ENCODE data around the gene PCSK6.

Gene PCSK6

DNA sequence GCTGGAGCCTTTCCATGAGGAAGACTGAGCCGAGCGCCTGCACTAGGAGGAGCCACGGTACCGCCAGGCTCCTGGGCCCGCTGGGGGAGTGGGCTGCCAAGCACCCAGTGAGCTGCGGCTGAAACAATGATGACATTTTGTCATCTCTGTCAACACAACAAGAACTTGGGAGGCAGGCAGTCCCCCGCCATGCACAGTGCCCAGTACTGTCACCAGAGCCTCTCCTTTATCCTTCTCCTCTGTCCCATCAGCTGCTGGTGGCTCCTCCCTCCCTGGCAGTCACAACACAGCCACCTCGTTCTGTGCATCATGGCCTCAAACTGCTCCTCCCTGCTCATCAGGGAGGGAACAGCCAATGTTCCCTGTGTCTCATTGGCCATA lies 34.0 kb upstream of the PCSK6 start:
- in situ Hi-C loops (cut with MboI; ENCODE audit: low sequenced_read_pairs), result no loop called here

DNA sequence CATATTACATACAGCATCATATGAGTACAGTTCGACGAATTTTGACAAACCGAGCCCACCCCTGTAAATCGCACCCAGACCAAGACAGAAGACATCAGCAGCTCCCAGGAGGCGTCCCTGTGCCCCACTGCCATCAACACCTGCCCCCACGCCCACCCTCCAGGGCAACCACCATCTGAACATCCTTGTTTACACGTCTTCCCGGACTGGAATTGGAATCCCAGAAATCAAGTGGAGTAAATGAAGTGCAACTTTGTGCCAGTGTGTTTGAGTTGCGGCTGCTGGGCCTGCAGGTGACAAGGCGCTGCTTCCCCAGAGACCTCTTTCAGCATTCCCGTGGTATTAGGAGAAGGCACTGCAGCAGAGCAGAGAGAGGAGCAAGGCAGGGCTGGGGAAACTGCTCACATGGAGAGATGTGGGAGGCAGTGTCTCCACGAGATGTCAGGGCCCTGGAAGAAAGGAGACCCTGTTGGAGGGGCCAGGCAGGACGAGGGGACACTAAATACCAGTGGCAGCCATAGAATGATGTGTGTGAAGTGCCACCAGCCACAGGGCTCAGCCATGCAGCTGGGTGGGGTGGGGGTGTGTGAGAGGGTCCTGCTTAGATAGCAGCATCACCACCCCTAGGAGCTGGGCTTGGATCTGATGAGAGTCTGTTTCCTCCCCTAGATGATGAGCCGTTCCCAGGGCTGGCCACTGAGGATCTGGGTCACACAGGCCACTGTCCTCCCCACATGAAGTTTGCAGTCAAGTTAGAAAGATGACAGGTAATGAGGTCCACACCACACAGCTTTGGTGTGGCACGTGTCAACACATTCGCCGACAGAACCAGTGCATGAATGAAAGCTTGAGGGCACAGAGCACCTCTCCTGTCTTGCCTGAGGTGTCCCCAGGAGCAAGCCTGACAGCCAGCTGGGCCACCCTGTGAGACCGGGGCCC lies 33.4 kb upstream of the PCSK6 start:
- in situ Hi-C loops (cut with MboI; ENCODE audit: low sequenced_read_pairs), result no loop called here

DNA sequence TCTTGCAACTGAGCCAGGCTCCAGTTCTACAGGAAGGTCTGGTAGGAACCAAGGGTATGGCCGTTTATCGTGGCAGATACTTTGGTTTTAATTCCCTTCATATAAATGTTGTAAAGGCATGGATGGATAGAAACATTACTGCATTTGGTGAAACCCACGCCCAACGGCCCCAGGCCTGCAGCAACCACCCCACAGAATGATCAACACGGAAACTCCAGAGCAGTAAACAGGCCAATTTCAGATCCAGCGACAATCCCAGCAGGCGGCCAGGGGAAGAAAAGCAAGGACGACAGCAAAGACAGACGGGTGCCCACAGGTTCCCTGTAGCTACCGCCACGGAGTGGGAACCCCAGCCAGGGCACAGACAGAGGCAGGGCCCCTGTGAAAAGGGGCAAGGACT lies 32.6 kb upstream of the PCSK6 start:
- in situ Hi-C loops (cut with MboI; ENCODE audit: low sequenced_read_pairs), result no loop called here

DNA sequence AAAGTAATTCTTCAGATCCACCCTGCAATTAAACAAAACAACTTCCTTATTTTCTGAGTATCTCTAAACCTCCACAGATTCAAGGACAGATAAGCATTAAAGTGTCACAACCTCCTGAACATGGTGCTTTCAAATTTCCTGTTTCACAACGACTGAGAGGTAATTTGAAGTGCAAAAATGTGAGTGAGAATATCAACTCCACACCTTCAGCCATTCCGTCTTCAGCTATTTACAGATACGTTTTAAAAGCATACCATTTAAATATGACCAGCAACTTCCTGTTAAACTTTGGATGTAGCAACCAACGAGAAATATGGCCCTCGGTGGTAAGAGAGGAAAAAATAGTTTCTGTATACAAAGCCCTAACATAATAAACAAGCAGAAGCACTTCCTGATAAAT lies 32.1 kb upstream of the PCSK6 start:
- in situ Hi-C loops (cut with MboI; ENCODE audit: low sequenced_read_pairs), result no loop called here

DNA sequence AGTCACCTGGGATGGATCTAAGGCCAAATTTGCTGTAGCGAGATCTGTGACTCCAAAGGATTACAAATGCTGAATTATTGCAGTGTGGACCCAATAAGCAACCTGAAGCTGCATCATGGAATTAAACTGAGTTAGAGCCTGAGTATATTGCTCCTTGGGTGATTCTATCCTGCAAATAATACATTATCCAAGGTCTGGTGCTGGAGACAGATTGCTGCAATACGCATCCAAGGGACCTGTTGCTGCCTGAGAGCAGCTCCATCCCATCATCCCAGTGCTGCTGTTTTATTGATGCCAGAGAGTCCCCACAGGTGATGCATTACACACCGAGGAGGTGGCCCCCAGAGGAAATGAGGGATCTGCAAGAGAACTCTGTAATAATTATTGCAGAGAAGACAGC lies 31.6 kb upstream of the PCSK6 start:
- in situ Hi-C loops (cut with MboI; ENCODE audit: low sequenced_read_pairs), result no loop called here

DNA sequence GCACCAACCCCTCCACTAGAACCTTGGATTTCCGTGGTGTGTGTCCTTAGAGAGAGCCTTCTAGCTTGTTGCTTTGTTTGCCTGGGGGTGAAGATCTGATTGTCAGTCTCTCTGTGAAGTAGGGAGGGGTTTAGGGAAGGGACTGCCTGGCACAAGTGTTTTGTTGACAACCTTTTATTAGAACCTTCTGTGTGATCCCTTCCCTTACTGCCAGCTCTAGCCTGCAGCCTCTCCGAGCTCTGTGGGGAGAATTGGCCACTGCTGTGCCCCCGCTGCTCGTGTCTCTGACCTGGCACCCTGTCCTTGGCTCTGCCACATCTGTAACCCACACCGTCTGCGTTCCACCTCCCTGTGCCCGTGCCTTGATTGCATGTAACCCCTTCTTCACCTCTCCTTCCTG lies 30.9 kb upstream of the PCSK6 start:
- in situ Hi-C loops (cut with MboI; ENCODE audit: low sequenced_read_pairs), result no loop called here

DNA sequence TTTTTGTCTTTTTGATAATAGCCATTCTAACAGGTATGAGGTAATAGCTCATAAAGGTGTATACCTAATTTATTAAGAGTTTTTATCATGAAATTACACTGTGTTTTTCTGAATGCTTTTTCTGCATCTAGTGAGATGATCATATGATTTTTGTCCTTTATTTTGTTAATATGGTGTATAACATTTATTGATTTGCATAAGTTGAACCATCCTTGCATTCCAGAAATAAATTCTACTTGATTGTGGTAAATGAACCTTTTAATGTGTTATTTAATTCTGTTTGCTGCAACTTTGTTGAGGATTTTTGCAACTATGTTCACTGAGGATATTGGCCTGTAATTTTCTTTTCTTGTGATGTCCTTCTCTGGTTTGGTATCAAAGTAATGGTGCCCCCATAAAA lies 28.0 kb upstream of the PCSK6 start:
- in situ Hi-C loops (cut with MboI; ENCODE audit: low sequenced_read_pairs), result no loop called here

DNA sequence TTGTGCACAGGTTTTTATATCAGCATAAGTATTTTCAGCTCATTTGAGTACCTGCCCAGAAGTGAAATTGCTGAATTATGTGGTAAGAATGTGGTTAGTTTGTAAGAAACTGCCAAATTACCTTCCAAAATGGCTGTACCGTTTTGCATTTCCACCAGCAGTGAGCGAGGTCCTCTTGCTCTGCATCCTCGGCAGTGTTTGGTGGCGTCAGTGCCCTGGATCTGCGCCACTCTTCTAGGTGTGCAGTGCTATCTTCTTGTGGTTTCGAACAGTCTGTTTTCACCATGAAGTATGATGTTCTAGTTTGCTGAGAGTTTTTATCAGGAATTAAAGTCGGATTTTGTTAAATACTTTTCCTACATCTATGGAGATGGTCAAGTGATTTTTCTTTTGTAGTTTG lies 24.8 kb upstream of the PCSK6 start:
- in situ Hi-C loops (cut with MboI; ENCODE audit: low sequenced_read_pairs), result no loop called here

DNA sequence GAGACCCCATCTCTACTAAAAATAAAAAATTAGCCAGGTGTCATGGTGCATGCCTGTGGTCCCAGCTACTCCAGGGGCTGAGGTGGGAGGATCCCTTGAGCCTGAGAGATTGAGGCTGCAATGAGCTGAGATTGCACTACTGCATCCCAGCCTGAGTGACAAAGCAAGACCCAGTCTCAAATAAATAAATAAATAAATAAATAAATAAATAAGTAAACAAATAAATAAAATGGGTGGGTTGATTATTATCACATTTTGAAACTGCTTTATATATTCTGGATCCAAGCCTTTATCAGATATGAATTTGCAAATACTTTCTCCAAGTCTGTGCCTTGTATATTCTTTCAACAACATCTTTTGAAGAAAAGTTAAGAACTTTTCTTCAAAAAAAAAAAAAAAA lies 22.2 kb upstream of the PCSK6 start:
- in situ Hi-C loops (cut with MboI; ENCODE audit: low sequenced_read_pairs), result no loop called here

DNA sequence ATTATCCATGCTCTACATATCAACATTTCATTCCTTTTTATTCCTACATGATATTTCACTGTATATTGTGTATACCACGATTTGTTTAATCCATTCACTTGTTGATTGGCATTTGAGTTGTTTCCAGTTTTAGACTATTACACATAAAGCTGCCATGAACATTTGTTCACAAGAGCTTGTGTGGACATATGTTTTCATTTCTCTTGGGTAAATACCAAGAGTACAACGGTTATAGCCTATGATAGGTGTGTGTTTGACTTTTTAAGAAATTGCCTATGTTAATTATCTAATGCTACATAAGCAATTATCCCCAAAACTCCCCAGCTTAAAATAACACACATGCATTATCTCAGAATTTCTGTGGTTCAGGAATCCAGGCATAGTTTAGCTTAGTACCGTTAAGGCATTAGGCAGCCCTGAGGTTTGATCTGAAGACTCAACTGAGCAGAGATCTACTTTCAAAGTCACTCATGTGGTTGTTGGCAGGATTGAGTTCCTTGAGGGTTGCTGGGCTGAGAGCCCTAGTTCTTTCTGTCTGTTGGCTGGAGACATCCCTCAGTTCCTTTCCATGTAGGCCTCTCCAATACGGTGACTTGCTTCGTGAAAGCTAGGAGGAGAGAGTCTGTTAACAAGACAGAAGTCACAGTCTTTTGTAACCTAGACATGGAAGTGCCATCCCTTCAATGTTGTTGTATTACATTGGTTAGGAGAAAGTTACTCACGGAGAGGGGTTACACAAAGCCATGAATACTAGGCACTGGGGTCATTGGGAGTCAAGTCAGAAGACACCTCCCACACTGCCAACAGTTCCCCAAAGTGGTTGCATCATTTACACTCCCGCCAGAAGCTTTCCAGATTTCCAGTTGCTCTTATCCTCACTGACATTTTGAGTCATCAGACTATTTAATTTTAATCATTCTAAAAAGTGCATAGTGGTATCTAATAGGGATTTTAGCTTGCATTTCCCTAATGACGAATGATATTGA lies 21.0 kb upstream of the PCSK6 start:
- in situ Hi-C loops (cut with MboI; ENCODE audit: low sequenced_read_pairs), result no loop called here

DNA sequence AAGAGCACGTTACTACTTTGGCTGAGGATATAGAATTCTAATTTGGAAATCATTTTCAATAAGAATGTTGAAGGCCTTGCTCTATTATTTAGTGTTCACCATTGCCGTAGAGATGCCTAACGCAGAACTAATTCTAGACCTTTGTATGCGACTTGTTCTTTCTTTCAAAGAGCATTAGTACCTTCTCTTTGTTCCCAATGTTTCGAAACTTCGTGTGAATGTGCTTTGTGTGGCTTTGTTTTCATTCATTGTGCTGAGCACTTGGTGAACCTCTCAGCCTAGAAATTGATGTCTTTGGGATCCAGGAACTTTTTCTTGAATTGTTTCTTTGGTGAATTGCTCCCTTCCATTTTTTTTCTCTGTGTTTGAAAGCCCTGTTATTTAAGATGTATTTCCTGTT lies 19.8 kb upstream of the PCSK6 start:
- in situ Hi-C loops (cut with MboI; ENCODE audit: low sequenced_read_pairs), result no loop called here

DNA sequence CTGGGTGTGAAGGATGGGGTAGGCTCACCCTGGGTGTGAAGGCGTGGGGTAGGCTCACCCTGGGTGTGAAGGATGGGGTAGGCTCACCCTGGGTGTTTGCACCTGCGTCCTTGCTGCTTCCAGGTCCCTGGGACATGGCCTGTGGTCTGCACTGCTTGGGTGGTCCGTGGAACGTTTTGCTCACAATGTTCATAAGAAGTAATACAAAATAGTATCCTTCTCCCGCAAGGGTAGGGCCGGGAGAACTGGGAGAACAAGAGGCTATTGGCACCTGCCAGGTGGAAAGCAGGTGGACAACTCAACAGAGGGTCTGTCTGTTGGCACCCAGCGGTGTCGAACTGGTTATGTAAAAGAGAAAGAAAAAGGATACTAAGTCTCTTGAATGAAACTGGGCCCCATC lies 17.0 kb upstream of the PCSK6 start:
- in situ Hi-C loops (cut with MboI; ENCODE audit: low sequenced_read_pairs), result no loop called here

DNA sequence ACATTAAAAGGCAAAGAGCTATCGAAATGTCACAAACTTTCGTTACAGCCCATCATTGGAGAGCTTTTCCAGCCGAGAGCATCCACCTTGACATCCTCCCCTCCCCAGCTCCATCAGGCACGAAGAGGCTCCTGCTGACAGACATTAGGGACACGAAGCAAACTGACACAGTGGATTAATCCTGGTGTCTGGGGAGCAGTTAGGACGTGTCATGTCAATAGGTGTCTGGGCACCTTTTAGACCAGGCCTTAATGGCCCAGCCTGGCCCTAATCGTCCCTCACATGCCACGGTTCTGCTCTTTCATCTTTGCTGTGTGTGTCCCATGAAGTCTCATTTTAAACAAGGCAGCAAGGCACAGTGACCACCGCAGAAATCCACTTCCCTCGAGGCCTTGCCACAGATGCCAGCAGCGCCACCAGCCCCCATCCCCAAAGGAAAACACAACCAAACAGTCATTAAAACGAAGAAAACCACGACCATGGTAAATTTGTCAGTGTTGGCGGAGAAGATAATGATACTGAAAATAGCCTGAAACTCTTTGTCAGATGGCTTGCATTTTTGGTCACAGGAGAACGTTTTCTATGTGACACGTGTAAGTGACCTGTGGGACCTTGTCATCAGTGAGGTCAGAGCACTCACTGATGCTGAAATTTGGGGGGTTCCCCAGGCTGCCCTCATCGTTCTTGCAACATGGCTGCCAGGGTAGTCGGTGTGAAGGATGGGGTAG lies 16.3 kb upstream of the PCSK6 start:
- in situ Hi-C loops (cut with MboI; ENCODE audit: low sequenced_read_pairs), result no loop called here

DNA sequence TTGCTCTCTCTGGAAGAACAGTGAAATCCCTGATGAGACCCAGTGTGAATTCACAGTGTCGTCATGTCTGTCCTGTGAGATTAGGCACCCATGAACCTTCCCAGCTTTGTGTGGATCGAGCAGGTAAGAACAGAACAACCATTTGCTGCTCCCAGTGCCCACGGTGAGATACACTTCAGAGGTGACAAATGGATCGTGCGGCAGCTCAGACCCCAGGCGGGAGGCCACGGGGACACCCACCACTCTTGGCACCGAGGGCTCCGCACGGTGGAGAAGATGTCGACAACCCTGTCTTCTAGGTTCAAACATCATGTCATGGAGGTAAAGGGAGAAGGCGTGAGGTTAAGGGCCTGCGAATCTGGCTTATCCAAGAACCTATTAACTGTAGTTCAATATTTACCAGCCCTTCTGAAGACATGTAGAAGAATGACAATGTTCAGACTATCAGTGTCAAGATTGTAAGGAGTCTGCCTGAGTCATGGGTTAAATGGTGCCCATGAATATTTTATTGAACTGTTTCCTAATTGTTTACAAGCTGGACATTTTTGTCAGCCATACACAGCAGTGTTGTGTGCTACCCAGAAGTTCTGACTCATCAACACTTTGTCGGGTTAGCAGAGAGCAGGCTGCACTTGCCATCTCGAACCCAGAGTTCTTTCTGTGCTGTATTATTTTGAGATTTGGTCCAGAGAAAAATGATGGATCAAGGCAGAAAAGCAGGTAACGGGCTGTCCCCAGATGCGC lies 15.5 kb upstream of the PCSK6 start:
- in situ Hi-C loops (cut with MboI; ENCODE audit: low sequenced_read_pairs), result no loop called here

DNA sequence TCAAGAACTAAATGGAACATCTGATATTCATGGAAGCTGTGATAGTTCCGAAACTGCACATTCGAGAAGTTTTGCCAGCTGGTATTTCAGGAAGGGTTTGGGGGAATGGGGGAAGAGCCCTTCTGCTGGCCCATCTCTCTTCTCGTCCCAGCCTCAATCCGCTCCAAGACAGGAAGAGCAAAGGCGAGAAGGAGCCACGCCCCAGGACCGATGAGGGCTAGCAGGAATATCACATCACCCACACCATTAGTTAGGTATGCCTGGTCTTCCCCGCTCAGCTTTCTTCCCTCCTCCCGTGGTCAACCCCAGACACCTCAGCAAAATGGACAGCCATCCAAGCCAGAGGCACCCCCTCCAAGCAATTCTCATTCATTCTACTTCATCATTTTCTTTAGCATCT lies 14.9 kb upstream of the PCSK6 start:
- in situ Hi-C loops (cut with MboI; ENCODE audit: low sequenced_read_pairs), result no loop called here

DNA sequence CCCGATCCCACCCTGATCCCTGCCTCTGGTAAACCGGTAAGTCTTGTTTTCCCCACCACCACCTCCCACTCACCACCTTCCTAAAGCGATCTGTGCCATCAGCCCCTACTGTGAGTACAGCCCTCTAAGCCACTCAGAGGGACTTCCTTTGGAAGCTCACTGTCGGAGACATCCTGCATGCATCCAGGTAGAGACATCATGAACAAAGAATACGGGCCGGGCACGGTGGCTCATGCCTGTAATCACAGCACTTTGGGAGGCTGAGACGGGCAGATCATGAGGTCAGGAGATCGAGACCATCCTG lies 13.7 kb upstream of the PCSK6 start:
- in situ Hi-C loops (cut with MboI; ENCODE audit: low sequenced_read_pairs), result no loop called here

DNA sequence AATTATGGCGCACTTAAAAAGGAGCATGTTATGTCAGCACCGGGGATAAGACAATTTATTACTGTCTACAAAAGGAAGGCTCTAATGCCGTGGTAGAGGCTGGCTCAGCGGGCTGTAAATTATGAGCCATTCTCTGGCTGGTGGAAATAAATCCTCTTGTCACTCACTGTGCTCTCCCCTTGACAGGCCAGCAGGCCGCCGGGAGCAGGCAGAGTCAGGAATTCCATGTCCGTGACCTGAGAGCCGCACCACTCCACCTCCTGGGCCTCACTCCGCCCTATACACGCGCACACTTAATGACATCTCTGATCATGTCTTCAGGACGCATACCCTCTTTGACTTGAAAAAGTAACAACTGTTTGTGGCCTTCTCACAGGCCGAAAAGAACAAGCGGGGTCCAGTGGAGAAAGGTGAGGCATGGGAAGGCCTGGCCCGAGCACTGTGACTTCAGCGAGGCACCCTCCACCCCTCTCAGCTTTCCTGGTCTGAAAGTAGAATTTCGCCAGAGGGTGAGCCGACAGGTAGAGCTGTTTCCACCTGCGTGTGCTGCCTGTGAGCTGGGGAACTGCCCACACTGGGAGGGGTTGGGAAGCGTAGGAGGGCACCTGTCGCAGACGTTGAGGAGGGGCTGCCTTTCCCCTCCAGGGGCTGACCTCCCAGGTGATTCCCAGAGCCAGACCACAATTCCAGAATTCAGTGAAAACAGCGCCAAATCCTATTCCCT lies 13.2 kb upstream of the PCSK6 start:
- in situ Hi-C loops (cut with MboI; ENCODE audit: low sequenced_read_pairs), result no loop called here

DNA sequence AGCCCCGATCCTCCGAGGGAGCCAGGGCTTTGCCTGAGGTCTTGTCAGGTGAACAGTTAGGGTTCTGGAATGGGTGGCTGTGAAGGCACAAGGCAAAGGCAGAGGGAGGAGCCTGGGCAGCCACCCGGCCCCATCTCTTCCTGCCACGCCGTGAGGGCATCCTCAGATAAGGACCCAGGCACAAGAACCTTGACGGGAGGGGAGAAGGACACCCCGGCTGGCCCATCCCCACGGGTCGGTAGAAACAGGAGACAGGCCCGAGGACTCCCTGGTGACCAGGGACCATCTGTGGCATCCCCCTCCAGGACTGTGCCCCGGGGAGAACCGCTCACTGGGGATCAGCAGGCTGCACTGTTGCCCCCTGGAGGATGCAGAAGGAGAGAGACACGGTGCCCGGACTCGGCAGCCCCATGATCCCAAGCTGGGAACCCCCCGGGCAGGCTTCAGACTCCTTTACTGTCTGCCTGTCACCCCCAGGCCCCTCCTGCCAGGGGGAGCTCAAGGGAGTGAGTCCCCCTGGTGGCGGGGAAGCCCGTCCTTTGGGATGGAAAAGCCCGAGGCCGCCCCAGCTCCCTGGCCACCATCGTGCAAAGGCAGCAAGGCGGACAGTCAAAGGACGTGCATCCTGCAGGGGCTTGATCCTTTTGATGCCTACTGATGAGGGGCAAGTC lies 12.3 kb upstream of the PCSK6 start:
- in situ Hi-C loops (cut with MboI; ENCODE audit: low sequenced_read_pairs), result no loop called here

DNA sequence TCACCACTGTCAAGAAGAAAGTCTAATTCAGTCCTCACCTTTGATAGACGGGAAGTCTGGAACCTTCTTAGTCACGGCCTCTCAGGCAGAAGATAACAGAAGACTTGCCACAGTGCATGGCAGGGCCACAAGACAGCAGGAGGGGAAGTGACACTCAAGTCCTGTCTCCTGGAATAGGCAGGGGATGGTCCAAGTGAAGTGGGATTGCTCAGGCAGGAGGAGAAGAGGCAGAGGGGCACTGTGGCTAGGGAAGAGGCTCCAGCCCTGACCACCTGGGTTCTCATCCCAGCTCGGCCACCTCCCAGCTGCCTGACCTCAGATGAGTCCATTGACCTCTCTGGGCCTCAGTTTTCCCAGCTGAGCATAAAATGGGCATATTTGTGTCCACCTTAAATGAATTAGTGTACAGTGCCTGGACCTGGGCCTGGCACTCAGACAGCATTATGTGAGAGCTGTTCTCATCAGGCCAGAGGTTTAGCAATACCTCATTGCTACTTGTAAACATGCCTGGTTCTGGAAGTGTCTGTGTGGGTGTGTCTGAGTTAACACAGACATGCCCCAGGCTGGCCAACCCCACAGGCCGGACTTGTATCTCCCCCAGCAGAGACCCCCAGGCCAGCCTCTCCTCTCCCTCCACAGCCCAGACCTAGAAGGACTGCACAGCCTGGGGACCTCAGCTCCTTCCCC lies 11.5 kb upstream of the PCSK6 start:
- in situ Hi-C loops (cut with MboI; ENCODE audit: low sequenced_read_pairs), result no loop called here

Data from hTERT RPE-1 (cell line).